Activated T-cell treated with anti-CD3 and anti-CD28 coated beads for 4 hours (primary cell): ENCODE results near the gene ELK3.
"Not testable (repeated sequence)": the region's sequence is repeated elsewhere in the genome, so short reads cannot be mapped to it uniquely, and the experiment has no call there.

ENCODE experiments used
- DNase-seq: peaks from one replicate; pipeline ENCODE4 v3.0.0-alpha.2; 2020

The ELK3 gene

DNA sequence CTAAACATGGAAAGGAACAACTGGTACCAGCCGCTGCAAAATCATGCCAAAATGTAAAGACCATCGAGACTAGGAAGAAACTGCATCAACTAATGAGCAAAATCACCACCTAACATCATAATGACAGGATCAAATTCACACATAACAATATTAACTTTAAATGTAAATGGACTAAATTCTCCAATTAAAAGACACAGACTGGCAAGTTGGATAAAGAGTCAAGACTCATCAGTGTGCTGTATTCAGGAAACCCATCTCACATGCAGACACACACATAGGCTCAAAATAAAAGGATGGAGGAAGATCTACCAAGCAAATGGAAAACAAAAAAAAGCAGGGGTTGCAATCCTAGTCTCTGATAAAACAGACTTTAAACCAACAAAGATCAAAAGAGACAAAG is 123.6 kb downstream of the ELK3 start:
- not testable (repeated sequence) for DNase-seq
